Activated CD4-positive, alpha-beta memory T cell treated with anti-CD3 and anti-CD28 coated beads, Interleukin-2, amount 10 ng/mL, durations not matched to agents 7 days and 5 days (primary cell): ENCODE data around the gene LSM4. TPM values are rescaled to one million over a fixed set of nuclear protein-coding genes. Genes with fewer than 3 reads are reported as not detected.

Experiments
- CTCF ChIA-PET: fragments of 350-600 bp; sonication (Branson Sonifier 250); formaldehyde crosslinking; loops from one replicate; lab custom pipeline; 2021; ENCODE audit warnings: antibody characterized with exemption, inconsistent platforms; lab: Charles Lee
- POLR2A ChIA-PET: fragments of 350-600 bp; sonication (Branson Sonifier 250); formaldehyde crosslinking; loops from one replicate; lab custom pipeline; 2021; ENCODE audit warnings: antibody characterized with exemption; lab: Charles Lee
- DNase-seq: peaks from one replicate; pipeline ENCODE4 v3.0.0-alpha.2; 2020
- H3K27ac Mint-ChIP-seq: one replicate; pipeline ENCODE4 v1.8.0; 2021; ENCODE audit warnings: mild to moderate bottlenecking, mixed read lengths
- H3K27me3 Mint-ChIP-seq: one replicate; pipeline ENCODE4 v1.8.0; 2021; ENCODE audit warnings: mixed read lengths
- H3K36me3 Mint-ChIP-seq: one replicate; pipeline ENCODE4 v1.8.0; 2021; ENCODE audit warnings: low read depth, mixed read lengths
- H3K4me1 Mint-ChIP-seq: one replicate; pipeline ENCODE4 v1.8.0; 2021; ENCODE audit warnings: mixed read lengths
- H3K4me3 Mint-ChIP-seq: one replicate; pipeline ENCODE4 v1.8.0; 2021; ENCODE audit warnings: mild to moderate bottlenecking, mixed read lengths
- H3K9me3 Mint-ChIP-seq: one replicate; pipeline ENCODE4 v1.8.0; 2021; ENCODE audit warnings: mixed read lengths
- total RNA-seq, 2 experiments: library from RNA; stranded (reverse); gene quantifications; one replicate each; pipeline ENCODE4 v1.2.3, GENCODE V29; 2021

LSM4 gene
- total RNA-seq, 2 experiments from 2014 or later, result 180 to 186 TPM

DNA sequence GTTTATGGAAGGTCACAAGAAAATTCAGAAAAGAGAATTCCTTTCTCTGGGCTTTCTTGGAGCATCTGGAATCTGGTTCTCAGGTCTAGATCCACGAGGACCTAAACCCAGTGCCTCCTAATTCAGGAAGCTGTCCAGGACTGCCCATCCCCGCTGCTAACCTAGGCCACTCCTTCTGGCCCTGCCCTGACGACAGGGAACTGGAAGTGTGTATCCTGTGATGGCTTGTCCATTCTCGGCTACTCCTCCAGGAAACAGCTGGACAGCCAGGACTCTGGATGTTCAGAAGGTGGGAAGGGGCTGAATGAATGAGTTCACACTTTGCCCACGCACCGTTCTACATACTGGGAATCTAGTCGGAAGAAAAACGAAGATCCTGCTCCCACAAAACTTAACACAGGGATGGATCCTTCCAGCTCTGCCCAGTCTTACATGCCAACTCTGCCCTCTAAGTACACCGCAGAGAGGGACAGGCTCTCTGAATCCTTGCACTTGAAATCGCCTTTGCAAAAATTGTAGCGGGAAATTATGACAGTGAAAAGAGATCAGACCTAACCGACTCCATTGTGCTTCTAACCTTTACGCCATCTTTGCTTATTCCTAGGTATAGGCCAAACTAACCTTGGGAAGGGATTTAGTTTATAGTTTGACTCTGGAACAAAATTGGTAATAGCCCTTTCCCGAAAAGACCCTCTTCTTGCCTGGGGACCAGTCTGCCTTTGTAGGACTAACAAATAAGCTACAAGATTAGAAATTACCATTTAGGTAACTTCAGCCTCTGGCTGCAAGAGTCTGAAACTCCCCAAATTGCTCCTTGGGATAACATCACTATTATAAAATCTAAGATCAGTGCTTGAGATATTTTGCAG lies 1.8 kb downstream of the LSM4 start:
- H3K4me1 Mint-ChIP-seq, result peaks cover 66% of the 10 kb centered on the region

GRCh38 chr19:18319591-18320135 lies 3.2 kb downstream of the LSM4 start:
- Mint-ChIP-seq H3K9me3 (no peaks in the 10 kb centered on the region), H3K4me3 (peak overlapping the region; percentile 41), H3K27me3 (no peaks in the 10 kb centered on the region), H3K4me1 (peaks cover 73% of the 10 kb centered on the region), H3K27ac (peak overlapping the region; percentile 96), H3K36me3 (peaks cover 46% of the 10 kb centered on the region)
- CTCF ChIA-PET, result interaction anchor here (0.7 to 13.8 kb wide), 5 partner anchors 9 to 40 kb away, joined by 3 to 393 read pairs (median 4); partner anchors contain the start of gene JUND
- POLR2A ChIA-PET, result interaction anchor here (8.1 to 25.3 kb wide), 3 partner anchors 12 to 39 kb away, joined by 174 to 1184 read pairs (median 335); partner anchors contain the start of genes IQCN and JUND
- DNase-seq, result no peak

More for the DNA sequence above, 1.8 kb downstream of the LSM4 start:
- peaks cover 42% of the 10 kb centered on the region for H3K36me3 Mint-ChIP-seq
- peak overlapping the region; percentile 91 for H3K4me3 Mint-ChIP-seq
- H3K9me3 Mint-ChIP-seq, result no peaks in the 10 kb centered on the region
- ChIA-PET POLR2A (interaction anchor here (1.2 to 25.3 kb wide), 10 partner anchors 10 to 1012 kb away, joined by 3 to 1184 read pairs (median 7); partner anchors contain the start of genes DDA1, IQCN, JUND and MPV17L2), CTCF (interaction anchor here (0.9 to 13.8 kb wide), 10 partner anchors 7 to 160 kb away, joined by 3 to 393 read pairs (median 6); partner anchors contain the start of gene JUND)
- H3K27ac Mint-ChIP-seq, result peak overlapping the region; percentile 96
- no peak for DNase-seq
- no peaks in the 10 kb centered on the region for H3K27me3 Mint-ChIP-seq

DNA sequence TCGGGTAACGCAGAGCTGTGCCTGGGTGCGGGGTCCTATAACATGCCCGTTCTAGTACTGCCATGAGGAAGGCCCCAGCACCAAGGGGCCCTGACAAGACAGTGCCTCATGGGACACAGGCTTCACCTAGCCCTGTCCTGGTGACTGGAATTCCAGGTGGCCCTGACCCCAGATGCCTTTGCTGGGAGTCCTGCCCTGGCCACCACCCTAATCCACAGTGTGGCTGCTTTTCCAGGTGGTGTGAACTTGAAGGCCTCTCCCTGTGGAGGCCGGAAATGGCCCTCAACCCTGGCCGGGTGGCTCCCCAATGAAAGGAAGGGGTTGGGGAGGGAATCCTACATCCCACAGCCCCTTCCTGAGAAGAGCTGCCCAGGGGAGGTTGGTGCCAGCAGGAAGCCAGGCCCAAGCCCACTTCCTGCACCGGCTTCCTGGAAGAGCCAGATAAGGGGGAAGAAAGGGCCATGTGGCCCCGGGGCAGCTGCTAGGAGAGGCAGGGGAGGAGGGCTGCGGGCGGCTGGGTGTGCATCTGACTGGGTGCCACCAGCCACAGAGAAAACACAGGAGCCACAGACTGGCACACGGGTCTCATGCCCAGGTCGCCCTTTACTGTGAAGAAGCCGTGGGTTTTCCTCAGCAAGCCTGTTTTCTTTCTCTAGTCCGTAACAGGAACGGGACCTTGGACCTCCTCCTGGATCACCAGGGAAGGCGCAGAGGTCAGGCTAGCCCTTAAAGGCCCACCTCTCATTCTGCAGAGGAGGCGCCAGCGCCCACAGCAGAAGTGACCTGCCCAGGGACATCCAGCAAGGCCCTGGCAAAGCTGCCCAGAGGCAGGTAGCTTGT lies 4.7 kb downstream of the LSM4 start:
- Mint-ChIP-seq H3K27ac (peak overlapping the region; percentile 96), H3K4me3 (peak overlapping the region; percentile 64), H3K4me1 (peaks cover 65% of the 10 kb centered on the region), H3K36me3 (peaks cover 49% of the 10 kb centered on the region), H3K9me3 (no peaks in the 10 kb centered on the region), H3K27me3 (no peaks in the 10 kb centered on the region)
- ChIA-PET CTCF (interaction anchor here (1.2 to 13.8 kb wide), 4 partner anchors 10 to 39 kb away, joined by 3 to 393 read pairs (median 22); partner anchors contain the start of gene JUND), POLR2A (interaction anchor here (0.9 to 25.3 kb wide), 8 partner anchors 10 to 127 kb away, joined by 3 to 1184 read pairs (median 7); partner anchors contain the start of genes IQCN and JUND)
- DNase-seq, result peak; percentile 73

DNA sequence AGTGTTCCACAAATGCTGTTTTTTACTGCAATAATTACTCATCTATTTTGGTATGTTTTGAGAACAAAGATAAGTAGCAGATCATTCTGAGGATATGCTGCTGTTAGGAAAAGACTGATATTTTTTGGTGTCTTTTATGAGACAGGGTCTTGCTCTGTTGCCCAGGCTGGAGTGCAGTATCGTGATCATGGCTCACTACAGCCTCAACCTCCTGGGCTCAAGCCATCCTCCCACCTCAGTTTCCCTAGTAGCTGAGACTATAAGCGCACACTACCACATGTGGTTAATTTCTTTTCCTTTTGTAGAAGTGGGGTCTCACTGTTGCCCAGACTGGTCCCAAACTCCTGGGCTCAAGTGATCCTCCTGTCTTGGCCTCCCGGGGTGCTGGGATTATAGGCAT lies 9.5 kb downstream of the LSM4 start:
- peaks cover 35% of the 10 kb centered on the region for H3K4me1 Mint-ChIP-seq
- no peak overlapping the region for H3K27ac Mint-ChIP-seq
- ChIA-PET POLR2A (interaction anchor here (1.1 to 25.3 kb wide), 4 partner anchors 6 to 33 kb away, joined by 3 to 1184 read pairs (median 170); partner anchors contain the start of genes IQCN, JUND and LSM4), CTCF (interaction anchor here (13.8 kb wide), 1 partner anchor 34 kb away, joined by 393 read pairs; the partner anchor contains the start of gene JUND)
- no peak for DNase-seq
- H3K36me3 Mint-ChIP-seq, result peaks cover 35% of the 10 kb centered on the region
- H3K27me3 Mint-ChIP-seq, result no peaks in the 10 kb centered on the region
- H3K9me3 Mint-ChIP-seq, result no peaks in the 10 kb centered on the region
- H3K4me3 Mint-ChIP-seq, result no peak overlapping the region

- CTCF ChIA-PET, result interaction anchor here (13.8 kb wide), 1 partner anchor 33 kb away, joined by 393 read pairs; the partner anchor contains the start of gene JUND
- DNase-seq, result no peak
- no peak overlapping the region for H3K27ac Mint-ChIP-seq
- no peak overlapping the region for H3K4me3 Mint-ChIP-seq
- H3K27me3 Mint-ChIP-seq, result no peaks in the 10 kb centered on the region
- H3K9me3 Mint-ChIP-seq, result no peaks in the 10 kb centered on the region
- peaks cover 32% of the 10 kb centered on the region for H3K4me1 Mint-ChIP-seq
- POLR2A ChIA-PET, result interaction anchor here (12.9 to 25.3 kb wide), 2 partner anchors 7 to 31 kb away, joined by 335 to 1184 read pairs; partner anchors contain the start of genes IQCN, JUND and LSM4
- H3K36me3 Mint-ChIP-seq, result peaks cover 39% of the 10 kb centered on the region
These were observed 10.8 kb downstream of the LSM4 start for GRCh38 chr19:18312092-18312534.

GRCh38 chr19:18311502-18312091 lies 11.3 kb downstream of the LSM4 start:
- no peaks in the 10 kb centered on the region for H3K9me3 Mint-ChIP-seq
- no peak overlapping the region for H3K27ac Mint-ChIP-seq
- H3K36me3 Mint-ChIP-seq, result peaks cover 44% of the 10 kb centered on the region
- H3K4me1 Mint-ChIP-seq, result peaks cover 36% of the 10 kb centered on the region
- no peaks in the 10 kb centered on the region for H3K27me3 Mint-ChIP-seq
- CTCF ChIA-PET, result interaction anchor here (13.8 kb wide), 1 partner anchor 32 kb away, joined by 393 read pairs; the partner anchor contains the start of gene JUND
- no peak overlapping the region for H3K4me3 Mint-ChIP-seq
- DNase-seq, result no peak
- POLR2A ChIA-PET, result interaction anchor here (12.9 to 25.3 kb wide), 2 partner anchors 7 to 31 kb away, joined by 335 to 1184 read pairs; partner anchors contain the start of genes IQCN, JUND and LSM4

DNA sequence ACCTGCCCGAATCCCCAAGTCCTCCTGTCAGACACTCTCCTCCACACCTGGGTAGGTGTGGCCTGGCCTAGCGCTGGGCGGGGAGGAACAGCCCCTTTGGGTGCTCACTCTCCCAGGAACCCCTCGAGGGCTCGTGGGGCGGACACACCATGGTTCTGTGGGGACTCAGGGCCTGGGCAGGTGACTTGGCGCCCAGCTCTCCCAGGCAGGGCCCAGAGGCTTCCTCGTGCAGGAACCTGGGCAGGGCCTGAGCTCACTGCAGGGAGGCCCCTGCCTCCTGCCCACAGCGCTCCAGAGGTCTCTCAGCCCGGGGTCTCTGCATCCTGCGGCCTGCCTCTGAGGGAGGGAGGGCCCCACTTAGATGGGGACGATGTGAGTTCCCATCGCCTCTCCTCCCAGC lies 11.9 kb downstream of the LSM4 start:
- CTCF ChIA-PET, result interaction anchor here (13.8 kb wide), 1 partner anchor 32 kb away, joined by 393 read pairs; the partner anchor contains the start of gene JUND
- Mint-ChIP-seq H3K9me3 (no peaks in the 10 kb centered on the region), H3K27ac (no peak overlapping the region), H3K36me3 (peaks cover 50% of the 10 kb centered on the region), H3K4me3 (no peak overlapping the region), H3K4me1 (peaks cover 37% of the 10 kb centered on the region), H3K27me3 (no peaks in the 10 kb centered on the region)
- no peak for DNase-seq
- POLR2A ChIA-PET, result interaction anchor here (1.0 to 25.3 kb wide), 3 partner anchors 8 to 30 kb away, joined by 3 to 1184 read pairs (median 335); partner anchors contain the start of genes IQCN, JUND and LSM4

DNA sequence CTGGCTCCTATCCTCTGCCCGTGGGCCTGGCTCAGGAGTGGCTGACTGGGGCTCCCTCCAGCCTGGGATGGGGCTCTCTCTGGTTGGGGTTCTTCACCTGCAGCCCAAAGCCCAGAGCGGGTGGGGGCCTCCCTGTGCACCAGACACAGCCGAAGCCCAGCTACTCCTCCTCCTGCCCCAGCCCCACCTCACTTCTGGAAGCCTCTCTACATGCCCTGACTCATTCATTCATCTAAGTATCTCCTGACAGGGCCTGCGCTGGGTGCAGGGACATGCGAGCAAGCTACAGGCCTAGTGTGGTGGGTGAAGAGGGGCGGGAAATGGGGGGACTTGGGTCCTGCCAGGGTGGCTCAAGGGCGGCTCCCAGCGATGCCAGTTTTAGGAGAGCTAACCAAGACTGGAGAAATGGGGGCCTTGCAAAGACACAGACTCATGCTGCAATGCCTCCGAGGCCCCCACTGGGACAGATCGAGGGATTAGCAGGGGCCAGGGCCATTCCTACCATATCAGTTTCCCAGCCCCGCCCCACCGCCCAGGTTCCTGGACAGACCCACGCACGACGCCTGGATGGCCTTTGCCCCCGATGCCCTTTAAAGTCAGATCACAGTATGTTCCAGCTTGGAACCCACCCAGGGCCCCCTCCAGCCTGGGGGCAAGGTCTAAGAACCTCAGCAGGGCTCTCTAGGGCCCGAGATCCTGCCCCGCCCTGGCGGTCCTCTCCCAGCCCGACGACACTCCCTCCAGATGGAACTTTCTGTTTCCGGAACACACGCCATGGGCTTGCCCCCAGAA lies 12.6 kb downstream of the LSM4 start:
- CTCF ChIA-PET, result interaction anchor here (13.8 kb wide), 1 partner anchor 31 kb away, joined by 393 read pairs; the partner anchor contains the start of gene JUND
- H3K27ac Mint-ChIP-seq, result peak overlapping the region; percentile 49
- no peak overlapping the region for H3K4me3 Mint-ChIP-seq
- DNase-seq, result no peak
- H3K4me1 Mint-ChIP-seq, result peaks cover 38% of the 10 kb centered on the region
- no peaks in the 10 kb centered on the region for H3K9me3 Mint-ChIP-seq
- H3K27me3 Mint-ChIP-seq, result no peaks in the 10 kb centered on the region
- peaks cover 52% of the 10 kb centered on the region for H3K36me3 Mint-ChIP-seq
- POLR2A ChIA-PET, result interaction anchor here (1.0 to 25.3 kb wide), 4 partner anchors 9 to 30 kb away, joined by 3 to 1184 read pairs (median 172); partner anchors contain the start of genes IQCN, JUND and LSM4

DNA sequence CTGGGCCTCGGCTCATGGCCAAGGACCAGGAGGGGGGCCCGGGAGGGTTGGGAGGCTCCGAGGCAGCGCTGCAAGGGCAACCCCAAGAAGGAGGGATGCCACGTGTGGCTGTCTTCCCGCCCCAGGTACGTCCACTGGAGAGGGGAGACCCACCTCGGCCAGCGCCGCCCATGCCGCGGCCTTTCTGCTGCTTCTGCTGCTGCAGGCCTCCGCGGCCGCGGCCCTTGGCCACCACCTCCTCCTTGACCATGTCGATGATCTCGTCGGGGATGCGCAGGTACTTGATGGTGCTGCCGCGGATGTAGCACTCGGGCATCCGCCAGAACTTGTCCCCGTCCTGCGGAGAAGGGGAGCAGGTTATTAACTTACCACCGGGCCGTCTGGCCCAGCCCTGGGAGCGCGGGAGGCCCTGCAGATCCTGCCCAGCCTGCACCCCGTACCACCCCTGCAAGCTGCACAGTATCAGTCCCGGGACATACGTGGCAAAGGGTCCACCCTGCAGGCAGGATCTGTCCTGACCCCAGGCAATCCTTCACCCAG lies 13.3 kb downstream of the LSM4 start:
- Mint-ChIP-seq H3K4me3 (no peak overlapping the region), H3K4me1 (peaks cover 43% of the 10 kb centered on the region), H3K36me3 (peaks cover 59% of the 10 kb centered on the region), H3K9me3 (no peaks in the 10 kb centered on the region), H3K27me3 (no peaks in the 10 kb centered on the region), H3K27ac (no peak overlapping the region)
- CTCF ChIA-PET, result interaction anchor here (3.4 to 13.8 kb wide), 2 partner anchors 29 to 30 kb away, joined by 46 to 393 read pairs; partner anchors contain the start of gene JUND
- POLR2A ChIA-PET, result interaction anchor here (1.0 to 25.3 kb wide), 4 partner anchors 9 to 29 kb away, joined by 3 to 1184 read pairs (median 172); partner anchors contain the start of genes IQCN, JUND and LSM4
- DNase-seq, result no peak

- ChIA-PET CTCF (interaction anchor here (1.1 to 3.4 kb wide), 2 partner anchors 8 to 29 kb away, joined by 4 to 46 read pairs; partner anchors contain the start of gene JUND), POLR2A (interaction anchor here (1.7 to 25.3 kb wide), 3 partner anchors 10 to 28 kb away, joined by 8 to 1184 read pairs (median 335); partner anchors contain the start of genes IQCN, JUND and LSM4)
- no peaks in the 10 kb centered on the region for H3K9me3 Mint-ChIP-seq
- H3K4me1 Mint-ChIP-seq, result peaks cover 42% of the 10 kb centered on the region
- H3K27me3 Mint-ChIP-seq, result no peaks in the 10 kb centered on the region
- H3K27ac Mint-ChIP-seq, result no peak overlapping the region
- no peak for DNase-seq
- H3K4me3 Mint-ChIP-seq, result peak overlapping the region; percentile 13
- peaks cover 60% of the 10 kb centered on the region for H3K36me3 Mint-ChIP-seq
These were observed 13.9 kb downstream of the LSM4 start for GRCh38 chr19:18308948-18309325.
